NB4 (cell line): ENCODE data around the gene CADPS2.

Source experiments
- CTCF ChIP-seq: IDR thresholded peaks from one replicate; pipeline ENCODE4 v1.5.1; 2012; ENCODE audit warnings: low read depth, low read length
- MYC ChIP-seq: IDR thresholded peaks from 2 replicates; pipeline ENCODE4 v1.6.1; 2011; ENCODE audit warnings: low read depth, low read length
- POLR2A ChIP-seq: IDR thresholded peaks from 2 replicates; pipeline ENCODE4 v1.6.1; 2011; ENCODE audit warnings: mild to moderate bottlenecking; ENCODE audit not compliant: insufficient read length; ENCODE audit errors: extremely low read depth

- TF ChIP-seq CTCF (no peak), MYC (no peak), POLR2A (no peak)
Measured at GRCh38 chr7:122676466-122676865, 209.8 kb downstream of the CADPS2 start.
